ENCODE data around the gene ALKBH5.

DNA sequence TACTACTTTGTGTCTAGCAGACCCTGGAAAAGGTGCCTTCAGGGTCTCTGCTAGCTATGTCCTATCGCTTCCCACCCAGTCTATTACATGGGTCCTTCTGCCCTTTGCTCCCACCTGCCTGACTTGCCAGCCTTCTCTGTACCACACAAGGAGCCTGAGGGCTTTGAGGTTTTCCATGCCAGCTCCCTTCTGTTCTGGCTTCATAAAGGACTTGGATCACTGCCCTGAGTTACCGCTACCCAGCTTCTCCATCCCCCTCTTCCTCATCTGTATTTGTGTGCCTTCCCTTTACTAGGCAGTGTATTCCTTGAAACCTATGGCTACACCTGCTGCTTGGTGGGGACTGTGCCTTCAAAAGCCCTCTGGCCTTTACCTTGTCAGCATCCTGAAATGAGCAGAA is 22.2 kb downstream of the ALKBH5 start:
- TF ChIP-seq, protein P1, sequence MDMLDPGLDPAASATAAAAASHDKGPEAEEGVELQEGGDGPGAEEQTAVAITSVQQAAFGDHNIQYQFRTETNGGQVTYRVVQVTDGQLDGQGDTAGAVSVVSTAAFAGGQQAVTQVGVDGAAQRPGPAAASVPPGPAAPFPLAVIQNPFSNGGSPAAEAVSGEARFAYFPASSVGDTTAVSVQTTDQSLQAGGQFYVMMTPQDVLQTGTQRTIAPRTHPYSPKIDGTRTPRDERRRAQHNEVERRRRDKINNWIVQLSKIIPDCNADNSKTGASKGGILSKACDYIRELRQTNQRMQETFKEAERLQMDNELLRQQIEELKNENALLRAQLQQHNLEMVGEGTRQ (IDR thresholded peaks at IDR 0.05; ENCODE audit: low read length) = no peak
- TF ChIP-seq POLR2A (IDR thresholded peaks at IDR 0.05; ENCODE audit: control extremely low read depth in 1 of 2, low read depth in 2 of 2, low read length in 2 of 2) (no peak), MAX (IDR thresholded peaks at IDR 0.05) (no peak), SP1 (IDR thresholded peaks at IDR 0.05; ENCODE audit: low read depth, low read length) (no peak), CHD2 (IDR thresholded peaks at IDR 0.05; ENCODE audit: low read length) (no peak), GABPA (IDR thresholded peaks at IDR 0.05; ENCODE audit: borderline replicate concordance, insufficient read depth, low read length) (no peak), FOSL1 (IDR thresholded peaks at IDR 0.05; ENCODE audit: insufficient read depth, low read depth, low read length) (no peak), SIX5 (IDR thresholded peaks at IDR 0.05; ENCODE audit: low read depth, low read length) (no peak)
- TF ChIP-seq, protein P2, sequence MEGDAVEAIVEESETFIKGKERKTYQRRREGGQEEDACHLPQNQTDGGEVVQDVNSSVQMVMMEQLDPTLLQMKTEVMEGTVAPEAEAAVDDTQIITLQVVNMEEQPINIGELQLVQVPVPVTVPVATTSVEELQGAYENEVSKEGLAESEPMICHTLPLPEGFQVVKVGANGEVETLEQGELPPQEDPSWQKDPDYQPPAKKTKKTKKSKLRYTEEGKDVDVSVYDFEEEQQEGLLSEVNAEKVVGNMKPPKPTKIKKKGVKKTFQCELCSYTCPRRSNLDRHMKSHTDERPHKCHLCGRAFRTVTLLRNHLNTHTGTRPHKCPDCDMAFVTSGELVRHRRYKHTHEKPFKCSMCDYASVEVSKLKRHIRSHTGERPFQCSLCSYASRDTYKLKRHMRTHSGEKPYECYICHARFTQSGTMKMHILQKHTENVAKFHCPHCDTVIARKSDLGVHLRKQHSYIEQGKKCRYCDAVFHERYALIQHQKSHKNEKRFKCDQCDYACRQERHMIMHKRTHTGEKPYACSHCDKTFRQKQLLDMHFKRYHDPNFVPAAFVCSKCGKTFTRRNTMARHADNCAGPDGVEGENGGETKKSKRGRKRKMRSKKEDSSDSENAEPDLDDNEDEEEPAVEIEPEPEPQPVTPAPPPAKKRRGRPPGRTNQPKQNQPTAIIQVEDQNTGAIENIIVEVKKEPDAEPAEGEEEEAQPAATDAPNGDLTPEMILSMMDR (IDR thresholded peaks at IDR 0.05; ENCODE audit: control extremely low read depth in 1 of 3, insufficient read depth in 1 of 3, low read depth in 1 of 3, low read length in 3 of 3) = no peak
